A549 (cell line): ENCODE results near the gene RIMS3. TPM values are rescaled to one million over a fixed set of nuclear protein-coding genes. Genes with fewer than 3 reads are reported as not detected.

Source experiments
- ATAC-seq, 2 experiments: fragments of 200-7000 bp in 1 of 2; fragments of >200 bp in 1 of 2; cut with Nextera tagmentation in 1 of 2; cut with Tn5 transposase in 1 of 2; 3 replicates each; pipeline versions ENCODE4 v1.8.0 to v1.9.1; 2018 to 2020; ENCODE audit warnings: mild to moderate bottlenecking in 1 of 2, moderate library complexity in 1 of 2
- CTCF ChIA-PET: fragments of 300-600 bp; sonication (Branson Sonifier 250); formaldehyde crosslinking; extraction: SDS; loops from one replicate; lab custom pipeline; 2021; ENCODE audit warnings: antibody characterized with exemption, inconsistent platforms; lab: Yijun Ruan, JAX
- POLR2A ChIA-PET: fragments of 350-600 bp; formaldehyde crosslinking; extraction: SDS; loops from one replicate; lab custom pipeline; 2021; ENCODE audit warnings: antibody characterized with exemption, inconsistent platforms; lab: Yijun Ruan, JAX
- DNase-seq, 2 experiments: peaks; one replicate each; pipeline versions ENCODE4 v3.0.0 to v3.0.0-alpha.2; 2011 to 2016; ENCODE audit warnings: low read depth in 1 of 2, low spot score in 1 of 2
- FAIRE-seq: peaks from 2 replicates; lab custom pipeline; 2011; peaks lifted over from hg19 to GRCh38; lab: Jason Lieb, UNC
- H3K27ac ChIP-seq, 2 experiments: fragments of >200 bp; sonication (Bioruptor Twin); formaldehyde crosslinking; 3 replicates each; pipeline ENCODE4 v1.5.1; 2016 to 2017
- H3K4me1 ChIP-seq: fragments of >200 bp; sonication (Bioruptor Twin); formaldehyde crosslinking; 3 replicates; pipeline ENCODE4 v1.6.1; 2016
- H3K4me2 ChIP-seq: fragments of >200 bp; sonication (Bioruptor Twin); formaldehyde crosslinking; 3 replicates; pipeline ENCODE4 v1.6.1; 2016
- H3K4me3 ChIP-seq: fragments of >200 bp; sonication (Bioruptor Twin); formaldehyde crosslinking; 3 replicates; pipeline ENCODE4 v1.5.1; 2016
- H3K9me3 ChIP-seq: fragments of >200 bp; sonication (Bioruptor Twin); formaldehyde crosslinking; 3 replicates; pipeline ENCODE4 v1.6.1; 2016
- ATOH8 ChIP-seq: fragments of 250-450 bp; sonication (Bioruptor Pico); IDR thresholded peaks from 2 replicates; pipeline ENCODE4 v1.5.0; 2020; ENCODE audit warnings: low read depth, mild to moderate bottlenecking, moderate library complexity
- BHLHE40 ChIP-seq: IDR thresholded peaks from 2 replicates; pipeline ENCODE4 v1.6.1; 2012; ENCODE audit warnings: low read depth, low read length, inconsistent platforms
- CBX2 ChIP-seq: fragments of 200-600 bp; sonication (generic); IDR thresholded peaks from 2 replicates; pipeline ENCODE4 v1.6.1; 2016; ENCODE audit warnings: low read depth, mild to moderate bottlenecking, borderline replicate concordance
- CEBPB ChIP-seq, 2 experiments: fragments of >200 bp in 1 of 2; sonication (Bioruptor Twin) in 1 of 2; formaldehyde crosslinking in 1 of 2; IDR thresholded peaks; 2 replicates each; pipeline ENCODE4 v1.6.1; 2012 to 2016
- CHD2 ChIP-seq: fragments of 150-350 bp; IDR thresholded peaks from 2 replicates; pipeline ENCODE4 v1.6.1; 2014; ENCODE audit warnings: low read length; ENCODE audit not compliant: partially characterized antibody
- CHD4 ChIP-seq: fragments of 200-600 bp; sonication (generic); IDR thresholded peaks from 2 replicates; pipeline ENCODE4 v1.6.1; 2016; ENCODE audit warnings: antibody characterized with exemption, mild to moderate bottlenecking, borderline replicate concordance
- E2F6 ChIP-seq: IDR thresholded peaks from 2 replicates; pipeline ENCODE4 v1.6.1; 2012; ENCODE audit warnings: low read depth, borderline replicate concordance
- EHMT2 ChIP-seq: fragments of 200-600 bp; sonication (generic); IDR thresholded peaks from 2 replicates; pipeline ENCODE4 v1.6.1; 2016; ENCODE audit warnings: antibody characterized with exemption, low read depth, mild to moderate bottlenecking, moderate library complexity
- ESRRA ChIP-seq: fragments of 150-350 bp; IDR thresholded peaks from 2 replicates; pipeline ENCODE4 v1.6.1; 2014; ENCODE audit warnings: mild to moderate bottlenecking, low read length, borderline replicate concordance
- FOSB ChIP-seq: fragments of 250-450 bp; sonication (Bioruptor Pico); IDR thresholded peaks from 2 replicates; pipeline ENCODE4 v1.5.0; 2020; ENCODE audit warnings: mild to moderate bottlenecking, moderate library complexity
- FOSL2 ChIP-seq, 2 experiments: fragments of 450-650 bp in 1 of 2; fragments of >200 bp in 1 of 2; sonication (Bioruptor Twin) in 1 of 2; formaldehyde crosslinking; IDR thresholded peaks; 2 replicates each; pipeline versions ENCODE4 v1.5.0 to v1.6.1; 2016 to 2020; ENCODE audit warnings: mild to moderate bottlenecking in 1 of 2, moderate library complexity in 1 of 2
- FOXS1 ChIP-seq: fragments of 250-450 bp; sonication (Bioruptor Pico); IDR thresholded peaks from 2 replicates; pipeline ENCODE4 v1.5.0; 2020; ENCODE audit warnings: mild to moderate bottlenecking, moderate library complexity
- GATA3 ChIP-seq: IDR thresholded peaks from 2 replicates; pipeline ENCODE4 v1.6.1; 2012; ENCODE audit warnings: borderline replicate concordance
- HDAC2 ChIP-seq: fragments of 200-600 bp; sonication (generic); IDR thresholded peaks from 2 replicates; pipeline ENCODE4 v1.6.1; 2016
- HES2 ChIP-seq: fragments of >200 bp; sonication (Bioruptor Twin); formaldehyde crosslinking; IDR thresholded peaks from 2 replicates; pipeline ENCODE4 v1.6.1; 2016
- HEYL ChIP-seq: fragments of 250-450 bp; sonication (Bioruptor Pico); IDR thresholded peaks from 2 replicates; pipeline ENCODE4 v1.8.0; 2021; ENCODE audit warnings: mild to moderate bottlenecking, moderate library complexity
- HOXB13 ChIP-seq: fragments of 250-450 bp; sonication (Bioruptor Pico); IDR thresholded peaks from 2 replicates; pipeline ENCODE4 v1.5.0; 2020; ENCODE audit warnings: low read depth, mild to moderate bottlenecking, moderate library complexity
- JUNB ChIP-seq: fragments of >200 bp; sonication (Bioruptor Twin); formaldehyde crosslinking; IDR thresholded peaks from 2 replicates; pipeline ENCODE4 v1.6.1; 2016
- MAFK ChIP-seq: fragments of 450-650 bp; IDR thresholded peaks from 2 replicates; pipeline ENCODE4 v1.6.1; 2014; ENCODE audit not compliant: partially characterized antibody
- NFE2L2 ChIP-seq: fragments of 150-350 bp; conservative IDR thresholded peaks from 2 replicates; pipeline ENCODE4 v1.6.1; 2014; ENCODE audit warnings: low read length
- POLR2AphosphoS2 ChIP-seq: conservative IDR thresholded peaks from 2 replicates; pipeline ENCODE4 v1.6.1; 2012; ENCODE audit warnings: low read length, improper control_type of control experiment, inconsistent platforms
- RAD21 ChIP-seq, 2 experiments: fragments of >200 bp in 1 of 2; sonication (Bioruptor Twin) in 1 of 2; formaldehyde crosslinking in 1 of 2; IDR thresholded peaks in 1 of 2; conservative IDR thresholded peaks in 1 of 2; 2 replicates in 1 of 2; 3 replicates in 1 of 2; pipeline ENCODE4 v1.6.1; 2012 to 2018; ENCODE audit warnings: inconsistent platforms in 1 of 2
- RFX5 ChIP-seq: fragments of 450-650 bp; IDR thresholded peaks from 2 replicates; pipeline ENCODE4 v1.7.1; 2014; ENCODE audit warnings: antibody characterized with exemption, mild to moderate bottlenecking, moderate library complexity
- RNF2 ChIP-seq: fragments of 200-600 bp; sonication (generic); IDR thresholded peaks from 2 replicates; pipeline ENCODE4 v1.6.1; 2016; ENCODE audit warnings: low read depth, mild to moderate bottlenecking, antibody characterized with exemption, moderate library complexity, borderline replicate concordance
- SMC3 ChIP-seq: fragments of >200 bp; sonication (Bioruptor Twin); formaldehyde crosslinking; IDR thresholded peaks from 3 replicates; pipeline ENCODE4 v1.6.1; 2018; ENCODE audit warnings: inconsistent platforms
- SREBF2 ChIP-seq: fragments of 450-650 bp; IDR thresholded peaks from 2 replicates; pipeline ENCODE4 v1.6.1; 2014; ENCODE audit warnings: mild to moderate bottlenecking, moderate library complexity
- TP53 ChIP-seq: fragments of 250-450 bp; sonication (Bioruptor Pico); IDR thresholded peaks from 2 replicates; pipeline ENCODE4 v1.5.0; 2021; ENCODE audit warnings: mild to moderate bottlenecking, moderate library complexity
- ZNF302 ChIP-seq: fragments of 250-450 bp; sonication (Bioruptor Pico); IDR thresholded peaks from 2 replicates; pipeline ENCODE4 v1.9.0; 2021; ENCODE audit warnings: inconsistent platforms, mild to moderate bottlenecking, moderate library complexity
- ZSCAN20 ChIP-seq: fragments of 250-450 bp; sonication (Bioruptor Pico); IDR thresholded peaks from 2 replicates; pipeline ENCODE4 v1.8.0; 2022; ENCODE audit warnings: mild to moderate bottlenecking, moderate library complexity
- WGBS: methylation state at CpG from one replicate; pipeline ENCODE4 v1.1.6; 2017; ENCODE audit errors: missing lambda C conversion rate; 5-methylcytosine and 5-hydroxymethylcytosine counted together
- polyA plus RNA-seq, 4 experiments: library from polyadenylated mRNA; depleted of rRNA in 3 of 4; stranded (reverse); fragments of >200 nt; fragmentation: RNase III in 1 of 4; extraction: RNeasy Plus Mini Kit Qiagen cat#74134 plus additional on column Dnase treatment in 1 of 4; gene quantifications; 2 replicates in 3 of 4; 3 replicates in 1 of 4; pipeline ENCODE4 v1.2.3, GENCODE V29; 2011 to 2017

The RIMS3 gene
- polyA plus RNA-seq, 2 of the 4 experiments (the other 2 are of a cell fraction), result 1.5 to 1.9 TPM

GRCh38 chr1:40649592-40649930, 15.9 kb downstream of the RIMS3 start:
- Histone ChIP-seq H3K27ac (no peak overlapping the region), H3K4me2 (no peak overlapping the region), H3K4me1 (0 out of 3 replicates have a peak, but pooled peaks cover 5% of the 10 kb centered on the region), H3K4me3 (no peak overlapping the region), H3K9me3 (no peaks in the 10 kb centered on the region)
- no peak for ATAC-seq
- no peak for TF ChIP-seq CBX2
- no peak for TF ChIP-seq HEYL
- no peak for TF ChIP-seq SMC3
- no peak for TF ChIP-seq HDAC2
- no peak for TF ChIP-seq E2F6
- TF ChIP-seq TP53 (CRISPR knock-in tag), result no peak
- no peak for TF ChIP-seq ZNF302 (CRISPR knock-in tag)
- no peak for TF ChIP-seq CEBPB (IDR thresholded peaks at IDR 0.05)
- TF ChIP-seq EHMT2, result no peak
- TF ChIP-seq POLR2AphosphoS2, result no peak
- POLR2A ChIA-PET, result no interaction called here
- DNase-seq, result no peak
- FAIRE-seq, result no peak
- WGBS, result 57% methylated on average over 5 of the region's 5 CpGs
- CTCF ChIA-PET, result interaction anchor here (0.8 kb wide), 1 partner anchor 19 kb away, joined by 3 read pairs; no protein-coding TSS in a partner anchor

GRCh38 chr1:40648928-40649591, 16.4 kb downstream of the RIMS3 start:
- 69% methylated on average over 11 of the region's 15 CpGs for WGBS
- POLR2A ChIA-PET, result no interaction called here
- Histone ChIP-seq H3K4me3 (no peak overlapping the region), H3K27ac (no peak overlapping the region), H3K4me2 (no peak overlapping the region), H3K9me3 (no peaks in the 10 kb centered on the region), H3K4me1 (0 out of 3 replicates have a peak, but pooled peaks cover 5% of the 10 kb centered on the region)
- no peak for FAIRE-seq
- no peak for TF ChIP-seq NFE2L2
- no peak for TF ChIP-seq CHD2
- no peak for TF ChIP-seq SMC3
- TF ChIP-seq SREBF2, result no peak
- TF ChIP-seq HDAC2, result no peak
- TF ChIP-seq RFX5, result no peak
- CTCF ChIA-PET, result interaction anchor here (0.8 kb wide), 1 partner anchor 19 kb away, joined by 3 read pairs; no protein-coding TSS in a partner anchor
- ATAC-seq, result no peak
- no peak for DNase-seq

GRCh38 chr1:40648200-40648599, 17.3 kb downstream of the RIMS3 start:
- H3K27ac ChIP-seq, result no peak overlapping the region
- 0 out of 3 replicates have a peak, but pooled peaks cover 5% of the 10 kb centered on the region for H3K4me1 ChIP-seq
- 69% methylated on average over 3 of the region's 3 CpGs for WGBS
- no peak overlapping the region for H3K4me3 ChIP-seq
- TF ChIP-seq ZSCAN20 (CRISPR knock-in tag), result no peak
- no peak for TF ChIP-seq NFE2L2
- no peak for TF ChIP-seq CHD4
- no peak for TF ChIP-seq FOSB (CRISPR knock-in tag)
- TF ChIP-seq HES2, result no peak
- TF ChIP-seq FOSL2 (IDR thresholded peaks at IDR 0.05), result no peak
- TF ChIP-seq FOSL2 (CRISPR knock-in tag; IDR thresholded peaks at IDR 0.05), result no peak
- no peak for TF ChIP-seq ESRRA
- TF ChIP-seq CBX2, result no peak
- TF ChIP-seq JUNB, result no peak
- no peak for TF ChIP-seq ATOH8 (CRISPR knock-in tag)
- no peak for TF ChIP-seq RAD21 (conservative IDR thresholded peaks at IDR 0.05 in 1 of 2, IDR thresholded peaks at IDR 0.05 in 1 of 2)
- TF ChIP-seq CHD2, result no peak
- TF ChIP-seq BHLHE40, result no peak
- no peak for TF ChIP-seq GATA3
- TF ChIP-seq MAFK, result no peak
- TF ChIP-seq HOXB13 (CRISPR knock-in tag), result no peak
- TF ChIP-seq FOXS1 (CRISPR knock-in tag), result no peak
- no peak for TF ChIP-seq SMC3
- TF ChIP-seq RNF2, result no peak
- TF ChIP-seq E2F6, result no peak
- TF ChIP-seq, all 56 proteins: peak for 0
- DNase-seq, result no peak
- FAIRE-seq, result no peak
- POLR2A ChIA-PET, result no interaction called here
- no peak for ATAC-seq
- Histone ChIP-seq H3K9me3 (no peaks in the 10 kb centered on the region), H3K4me2 (no peak overlapping the region)
- CTCF ChIA-PET, result no interaction called here
